IMR-90 (cell line): ENCODE measurements around the gene C3orf38.

ENCODE experiments used
- POLR2A ChIP-seq: IDR thresholded peaks from 2 replicates; pipeline ENCODE4 v1.6.1; 2012; ENCODE audit warnings: mild to moderate bottlenecking, low read depth, low read length
- TF ChIP-seq, protein P1 (sequence below): conservative IDR thresholded peaks from 2 replicates; pipeline ENCODE4 v1.5.1; 2012; ENCODE audit warnings: mild to moderate bottlenecking, low read depth, low read length, improper control_type of control experiment

DNA sequence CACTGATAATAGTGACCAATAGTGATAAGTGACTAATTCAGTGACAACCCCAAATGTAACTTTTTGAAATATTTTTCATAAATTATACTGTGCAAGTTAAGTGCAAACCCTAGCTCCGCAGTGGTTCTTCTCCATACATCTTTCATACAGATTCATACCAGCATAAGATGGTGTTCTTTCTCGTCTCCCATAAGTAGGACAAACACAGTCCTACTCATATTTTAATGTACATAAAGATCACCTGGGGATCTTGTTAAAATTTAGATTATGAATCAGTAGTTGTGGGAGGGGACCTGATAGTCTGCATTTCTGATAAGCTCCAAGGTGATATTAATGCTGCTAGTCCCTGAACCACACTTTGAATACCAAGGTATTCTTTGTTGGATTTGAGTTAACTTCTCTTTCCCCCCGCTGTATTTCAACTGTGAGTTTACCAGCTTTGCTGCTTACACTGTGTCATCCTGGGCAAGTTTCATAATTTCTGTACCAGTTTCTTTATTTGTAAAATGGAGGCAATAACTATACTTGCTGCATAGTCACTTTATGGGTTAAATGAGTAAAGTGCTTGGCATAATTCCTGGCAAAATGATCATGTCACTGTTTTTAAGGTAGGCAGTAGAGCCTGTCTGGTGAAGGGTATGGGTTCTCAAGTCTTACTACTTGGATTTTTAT, 34.7 kb upstream of the C3orf38 start:
- no peak for TF ChIP-seq POLR2A
- TF ChIP-seq, protein P1, sequence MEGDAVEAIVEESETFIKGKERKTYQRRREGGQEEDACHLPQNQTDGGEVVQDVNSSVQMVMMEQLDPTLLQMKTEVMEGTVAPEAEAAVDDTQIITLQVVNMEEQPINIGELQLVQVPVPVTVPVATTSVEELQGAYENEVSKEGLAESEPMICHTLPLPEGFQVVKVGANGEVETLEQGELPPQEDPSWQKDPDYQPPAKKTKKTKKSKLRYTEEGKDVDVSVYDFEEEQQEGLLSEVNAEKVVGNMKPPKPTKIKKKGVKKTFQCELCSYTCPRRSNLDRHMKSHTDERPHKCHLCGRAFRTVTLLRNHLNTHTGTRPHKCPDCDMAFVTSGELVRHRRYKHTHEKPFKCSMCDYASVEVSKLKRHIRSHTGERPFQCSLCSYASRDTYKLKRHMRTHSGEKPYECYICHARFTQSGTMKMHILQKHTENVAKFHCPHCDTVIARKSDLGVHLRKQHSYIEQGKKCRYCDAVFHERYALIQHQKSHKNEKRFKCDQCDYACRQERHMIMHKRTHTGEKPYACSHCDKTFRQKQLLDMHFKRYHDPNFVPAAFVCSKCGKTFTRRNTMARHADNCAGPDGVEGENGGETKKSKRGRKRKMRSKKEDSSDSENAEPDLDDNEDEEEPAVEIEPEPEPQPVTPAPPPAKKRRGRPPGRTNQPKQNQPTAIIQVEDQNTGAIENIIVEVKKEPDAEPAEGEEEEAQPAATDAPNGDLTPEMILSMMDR: no peak
